ENCODE data around the gene RMDN2. TPM values are rescaled to one million over a fixed set of nuclear protein-coding genes. Genes with fewer than 3 reads are reported as not detected.

RMDN2 gene
- total RNA-seq, 3 donors from 2014 or later: 9.8 to 14.4 (median 11.5) TPM

GRCh38 chr2:37904993-37905392 is 20.1 kb upstream of the RMDN2 start:
- DNase-seq (ENCODE audit: low spot score in 2 of 2): no peak
- TF ChIP-seq POLR2AphosphoS5 (IDR thresholded peaks at IDR 0.05) (no peak), POLR2A (IDR thresholded peaks at IDR 0.05) (no peak), CTCF (IDR thresholded peaks at IDR 0.05) (no peak)
- no peak overlapping the region for H3K27ac ChIP-seq
- H3K36me3 ChIP-seq: no peaks in the 10 kb centered on the region
- H3K4me3 ChIP-seq: no peak overlapping the region
- H3K27me3 ChIP-seq: no peaks in the 10 kb centered on the region
- intact Hi-C loops (cut with DNase I; ENCODE audit: low total_unique reads): no loop called here
- no peaks in the 10 kb centered on the region for H3K9me3 ChIP-seq
- H3K4me1 ChIP-seq: no peaks in the 10 kb centered on the region

GRCh38 chr2:37906131-37906530 is 19.0 kb upstream of the RMDN2 start:
- H3K27me3 ChIP-seq: no peaks in the 10 kb centered on the region
- intact Hi-C loops (cut with DNase I; ENCODE audit: low total_unique reads): no loop called here
- TF ChIP-seq POLR2A (IDR thresholded peaks at IDR 0.05) (no peak), POLR2AphosphoS5 (IDR thresholded peaks at IDR 0.05) (no peak), CTCF (IDR thresholded peaks at IDR 0.05) (no peak)
- no peak overlapping the region for H3K27ac ChIP-seq
- H3K4me3 ChIP-seq: no peak overlapping the region
- no peaks in the 10 kb centered on the region for H3K9me3 ChIP-seq
- no peak for DNase-seq (ENCODE audit: low spot score in 2 of 2)
- no peaks in the 10 kb centered on the region for H3K4me1 ChIP-seq
- H3K36me3 ChIP-seq: no peaks in the 10 kb centered on the region

GRCh38 chr2:37907501-37908225 is 17.4 kb upstream of the RMDN2 start:
- Histone ChIP-seq H3K27me3 (no peaks in the 10 kb centered on the region), H3K4me3 (no peak overlapping the region), H3K36me3 (no peaks in the 10 kb centered on the region), H3K9me3 (no peaks in the 10 kb centered on the region), H3K27ac (no peak overlapping the region), H3K4me1 (no peaks in the 10 kb centered on the region)
- TF ChIP-seq CTCF (IDR thresholded peaks at IDR 0.05): no peak
- intact Hi-C loops (cut with DNase I; ENCODE audit: low total_unique reads): no loop called here
- DNase-seq (ENCODE audit: low spot score in 2 of 2): no peak

- intact Hi-C loops (cut with DNase I; ENCODE audit: low total_unique reads): no loop called here
- H3K4me3 ChIP-seq: no peak overlapping the region
- no peaks in the 10 kb centered on the region for H3K27me3 ChIP-seq
- no peaks in the 10 kb centered on the region for H3K36me3 ChIP-seq
- H3K27ac ChIP-seq: no peak overlapping the region
- DNase-seq (ENCODE audit: low spot score in 2 of 2): no peak
- no peaks in the 10 kb centered on the region for H3K9me3 ChIP-seq
- TF ChIP-seq POLR2A (IDR thresholded peaks at IDR 0.05) (no peak), POLR2AphosphoS5 (IDR thresholded peaks at IDR 0.05) (no peak), CTCF (IDR thresholded peaks at IDR 0.05) (no peak)
- H3K4me1 ChIP-seq: no peaks in the 10 kb centered on the region
These were observed 13.7 kb upstream of the RMDN2 start for GRCh38 chr2:37911296-37911873.

- DNase-seq (ENCODE audit: low spot score in 2 of 2): no peak
These were observed 13.0 kb upstream of the RMDN2 start for GRCh38 chr2:37912056-37912455.

More at GRCh38 chr2:37912056-37912455, 13.0 kb upstream of the RMDN2 start:
- no peaks in the 10 kb centered on the region for H3K4me1 ChIP-seq
- no peaks in the 10 kb centered on the region for H3K27me3 ChIP-seq
- no peak overlapping the region for H3K27ac ChIP-seq
- no peaks in the 10 kb centered on the region for H3K36me3 ChIP-seq
- intact Hi-C loops (cut with DNase I; ENCODE audit: low total_unique reads): no loop called here
- H3K9me3 ChIP-seq: no peaks in the 10 kb centered on the region
- TF ChIP-seq CTCF (IDR thresholded peaks at IDR 0.05) (no peak), POLR2AphosphoS5 (IDR thresholded peaks at IDR 0.05) (no peak), POLR2A (IDR thresholded peaks at IDR 0.05) (no peak)
- no peak overlapping the region for H3K4me3 ChIP-seq

Measured in breast epithelium (tissue), 4 donors.